RCC 7860 (cell line): ENCODE data around the gene PYGO2.

ENCODE experiments used
- DNase-seq: peaks from one replicate; pipeline ENCODE4 v3.0.0-alpha.2; 2015; ENCODE audit warnings: low spot score
- FAIRE-seq: peaks from 2 replicates; lab custom pipeline; 2012; peaks lifted over from hg19 to GRCh38; lab: Jason Lieb, UNC

Gene PYGO2

DNA sequence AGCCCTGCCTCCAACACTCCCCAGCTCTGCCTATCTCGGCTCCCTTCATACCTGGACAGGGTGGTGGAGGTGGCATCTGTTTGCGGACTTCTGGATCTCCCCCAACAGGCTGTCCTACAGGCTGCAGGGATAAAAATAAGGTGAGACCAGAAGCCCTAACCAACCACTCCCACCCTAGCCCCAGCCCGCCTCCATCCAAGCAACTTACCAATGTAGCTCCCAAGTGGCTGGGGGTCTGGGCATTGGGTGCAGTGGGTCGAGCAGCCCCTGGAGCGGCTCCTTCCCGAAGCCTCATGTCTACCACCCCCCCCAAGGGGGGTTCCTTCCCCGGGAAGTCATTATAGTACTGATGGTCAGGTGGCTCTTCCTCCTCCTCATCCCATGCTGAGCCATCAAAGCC lies 4.5 kb upstream of the PYGO2 start:
- no peak for FAIRE-seq
- DNase-seq = no peak

DNA sequence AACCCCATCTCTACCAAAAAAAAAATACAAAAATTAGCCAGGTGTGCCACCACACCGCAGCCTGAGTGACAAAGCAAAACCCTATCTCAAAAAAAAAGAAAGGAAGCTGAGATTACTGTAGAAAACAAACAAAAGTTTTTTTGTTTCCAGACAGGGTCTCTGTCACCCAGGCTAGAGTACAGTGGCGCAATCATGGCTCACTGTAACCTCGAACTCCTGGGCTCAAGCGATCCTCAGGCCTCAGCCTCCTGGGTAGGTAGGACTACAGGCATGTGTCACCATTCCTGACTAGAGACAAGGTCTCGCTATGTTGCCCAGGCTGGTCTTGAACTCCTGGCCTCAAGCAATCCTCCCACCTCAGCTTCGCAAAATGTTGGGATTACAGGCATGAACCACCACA lies 2.8 kb upstream of the PYGO2 start:
- no peak for FAIRE-seq
- no peak for DNase-seq

DNA sequence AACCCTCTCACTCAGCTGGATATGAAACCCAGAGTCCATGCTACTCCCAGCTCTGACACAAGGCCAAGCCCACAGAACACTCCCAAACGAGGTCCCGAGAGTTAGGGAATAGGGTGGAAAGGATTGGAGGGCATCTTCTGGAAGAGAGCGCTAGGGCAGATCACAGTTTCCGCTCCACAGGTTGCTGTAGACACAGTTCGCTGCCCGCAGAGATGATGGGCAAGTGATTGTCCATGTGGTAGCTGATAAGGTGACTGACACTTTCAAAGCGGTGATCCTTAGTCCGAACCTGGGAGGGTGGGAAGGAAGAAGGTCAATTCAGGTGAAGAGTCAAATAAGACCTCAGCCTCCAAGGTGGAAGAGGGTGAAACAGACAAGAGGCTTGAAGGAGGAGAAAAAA lies 2.1 kb upstream of the PYGO2 start:
- no peak for DNase-seq
- no peak for FAIRE-seq

DNA sequence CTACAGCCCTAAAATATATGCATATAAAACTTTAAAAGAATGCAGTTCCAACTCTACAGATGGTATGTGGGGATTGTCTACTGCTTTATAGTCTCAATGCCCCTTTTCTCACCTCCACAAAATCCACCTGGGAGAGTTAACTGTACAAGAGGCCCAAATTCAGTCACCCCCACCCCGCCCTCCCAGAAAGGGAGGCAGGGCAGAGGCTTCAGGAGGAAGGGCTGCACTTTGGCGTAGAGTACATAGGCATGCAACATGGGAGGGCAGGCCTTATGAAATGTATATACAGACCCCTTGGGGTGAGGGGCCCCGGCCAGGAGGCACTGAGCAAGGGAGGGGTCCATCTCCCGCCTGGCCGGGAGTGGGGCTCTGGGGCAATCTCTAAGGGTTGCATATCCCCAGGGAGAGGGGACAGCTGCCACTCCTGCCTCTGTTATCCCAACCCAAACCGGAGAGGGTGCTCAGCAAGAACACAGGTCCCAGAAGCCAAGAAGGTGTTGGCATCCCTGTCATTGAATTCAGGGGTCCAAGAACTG lies 1.3 kb upstream of the PYGO2 start:
- FAIRE-seq = no peak
- DNase-seq = no peak

DNA sequence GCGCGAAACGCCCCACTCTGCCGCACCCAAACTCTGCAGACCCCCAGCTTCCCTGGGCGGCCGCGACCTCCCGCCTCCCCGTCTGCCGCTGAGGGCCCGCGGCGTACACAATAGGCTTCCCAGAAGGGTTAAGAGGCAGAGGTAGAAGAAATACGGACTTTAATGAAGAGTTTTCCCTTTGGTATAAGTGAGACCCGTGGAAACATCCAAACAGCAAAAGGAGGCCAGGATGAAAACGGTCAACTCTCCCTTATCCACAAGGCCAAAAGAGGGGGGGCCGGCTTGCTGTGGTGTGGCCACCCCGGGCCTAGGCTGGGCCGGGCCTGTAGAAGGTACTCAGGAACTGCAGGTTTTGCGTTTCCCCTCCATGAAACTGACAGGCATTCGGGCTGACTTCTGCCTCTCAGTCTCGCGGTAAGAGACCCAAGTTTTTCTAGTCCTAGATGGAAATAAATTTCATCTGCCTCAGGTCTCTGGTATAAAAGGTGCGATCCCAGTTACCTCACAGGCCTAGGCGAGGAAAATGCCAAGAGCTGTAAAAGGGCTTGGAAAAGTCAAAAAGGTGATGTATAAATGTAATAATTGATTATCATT lies 671 bp upstream of the PYGO2 start:
- FAIRE-seq = no peak
- peak; percentile 11 for DNase-seq

DNA sequence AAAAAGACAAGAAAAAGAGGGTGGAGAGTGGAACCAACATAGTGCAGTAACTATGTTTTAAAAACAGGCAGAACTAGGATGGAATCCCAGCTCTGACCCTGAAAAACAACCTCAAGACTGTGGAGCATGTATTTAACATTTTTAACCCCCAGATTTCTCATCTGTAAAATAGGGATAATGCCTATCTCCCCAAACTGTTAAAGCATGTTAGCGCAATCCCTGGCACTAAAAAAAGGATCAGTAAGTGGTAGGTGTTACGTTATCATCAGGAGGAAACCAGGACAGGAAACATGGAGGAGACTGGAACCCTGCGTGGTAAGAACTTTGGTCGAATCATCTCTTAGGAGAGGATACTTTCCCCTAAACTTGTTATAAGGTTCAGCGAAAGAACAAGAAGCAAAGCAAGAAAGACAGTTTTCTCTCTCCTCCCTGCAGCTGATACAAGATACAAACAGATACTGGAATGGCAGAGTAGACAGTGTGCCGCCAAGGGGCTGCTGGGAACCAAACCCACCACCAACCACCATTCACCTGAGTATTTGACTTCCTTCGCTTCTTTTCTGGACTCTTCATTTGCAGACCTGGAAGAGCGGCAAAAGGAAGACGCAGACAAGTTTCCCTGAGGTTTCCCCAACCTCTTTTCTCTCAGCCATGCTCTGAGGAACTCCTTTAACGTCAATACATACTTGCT lies 991 bp downstream of the PYGO2 start:
- no peak for FAIRE-seq

DNA sequence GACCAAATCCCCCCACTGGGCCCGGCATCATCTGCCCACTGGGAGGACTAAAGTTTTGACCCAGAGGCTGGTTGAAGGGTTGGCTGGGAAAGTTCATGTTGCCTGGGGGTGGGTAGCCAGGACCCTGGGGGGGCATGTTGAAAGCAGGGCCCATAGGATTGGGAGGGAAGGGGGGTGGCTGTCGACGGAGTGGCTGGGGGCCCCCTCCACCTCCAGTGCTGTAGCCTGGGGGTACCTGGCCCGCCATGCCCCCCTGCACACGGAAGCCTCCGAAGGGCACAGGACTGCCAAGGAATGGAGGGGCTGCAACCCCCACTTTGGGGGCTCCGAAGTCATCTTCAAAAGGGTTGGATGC lies 2.2 kb downstream of the PYGO2 start:
- DNase-seq (no peak), FAIRE-seq (no peak)

More for the DNA sequence above, 991 bp downstream of the PYGO2 start:
- no peak for DNase-seq

DNA sequence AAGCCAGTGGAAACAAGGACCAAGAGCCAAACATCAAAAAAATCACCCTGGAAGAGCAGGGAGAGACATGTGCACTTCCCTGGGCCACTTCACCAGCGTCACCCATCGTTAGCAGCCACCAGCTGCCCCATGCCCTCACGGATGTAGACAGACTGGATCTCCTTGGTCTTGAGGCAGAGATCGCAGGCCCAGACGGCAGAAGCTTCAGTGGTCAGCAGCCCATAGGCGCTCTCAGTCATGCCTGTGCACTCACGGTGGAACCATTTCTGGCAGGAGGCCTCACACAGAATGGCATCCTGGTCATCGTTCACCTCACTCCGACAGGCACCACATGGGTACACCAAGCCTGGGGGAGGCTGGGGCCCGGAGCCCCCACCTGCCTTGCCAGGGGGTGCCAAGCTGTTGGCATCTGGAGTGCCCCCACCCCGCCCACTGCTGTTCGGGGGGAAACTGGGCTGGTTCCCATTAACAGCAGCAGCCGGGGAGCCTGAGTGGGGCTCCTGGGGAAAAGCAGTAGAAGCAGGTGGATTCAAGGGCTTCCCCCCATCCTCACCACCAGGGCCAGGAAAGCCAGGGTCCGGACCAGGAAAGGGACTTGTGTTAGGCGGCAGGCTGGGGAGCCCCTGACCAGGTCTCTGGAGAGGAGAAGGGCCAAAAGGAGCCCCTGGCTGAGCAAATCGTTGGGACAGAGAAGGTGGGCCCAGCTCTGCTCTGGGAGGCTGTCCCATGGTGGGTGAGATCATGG lies 2.7 kb downstream of the PYGO2 start:
- no peak for DNase-seq
- FAIRE-seq = no peak

DNA sequence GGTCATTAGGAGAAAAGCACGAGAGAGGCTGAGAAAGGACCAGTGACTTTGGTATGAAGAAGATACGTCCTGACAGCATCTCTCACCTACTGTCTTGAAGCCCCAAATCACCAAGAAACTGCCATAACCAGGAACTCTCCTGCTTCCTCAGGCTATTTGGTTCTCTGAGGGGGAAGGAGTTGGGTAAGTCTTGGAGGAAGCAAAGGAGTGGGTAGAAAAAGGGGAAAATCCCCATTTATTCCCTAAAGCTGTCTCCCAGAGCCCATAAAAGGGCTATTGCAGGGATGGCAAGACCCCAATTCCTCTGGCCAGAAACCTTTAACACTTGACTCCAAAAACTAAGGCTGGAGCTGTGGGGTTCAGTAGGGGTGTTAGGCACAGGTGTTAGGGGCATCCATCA lies 3.5 kb downstream of the PYGO2 start:
- DNase-seq = no peak
- no peak for FAIRE-seq

DNA sequence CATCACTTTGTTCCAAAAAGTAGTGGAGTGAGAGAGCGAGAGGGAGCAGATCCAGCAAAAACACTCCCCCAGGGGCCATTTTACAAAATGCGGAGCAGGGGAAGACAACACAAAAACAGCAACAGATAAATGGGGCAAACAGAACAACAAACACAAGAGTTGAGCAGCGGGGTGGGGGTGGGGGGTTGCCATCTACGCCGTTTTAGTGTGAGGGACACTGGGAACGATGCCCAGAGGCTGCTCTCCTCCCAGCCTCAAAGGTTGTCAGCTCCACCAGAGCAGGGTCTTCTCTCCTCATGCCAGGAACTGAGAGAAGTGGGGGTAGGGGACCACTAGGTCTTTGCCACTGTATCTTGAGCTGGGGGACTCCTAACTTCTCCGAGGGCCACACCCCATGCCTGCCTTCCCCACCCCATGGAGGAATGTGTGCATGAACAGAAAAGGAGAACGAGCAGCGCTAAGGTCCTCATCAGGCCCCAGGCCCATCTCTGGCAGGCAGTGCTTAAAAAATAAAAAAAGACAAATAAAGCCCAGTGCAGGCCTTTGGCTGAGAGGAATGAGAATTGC lies 4.4 kb downstream of the PYGO2 start:
- no peak for FAIRE-seq
- DNase-seq = no peak

DNA sequence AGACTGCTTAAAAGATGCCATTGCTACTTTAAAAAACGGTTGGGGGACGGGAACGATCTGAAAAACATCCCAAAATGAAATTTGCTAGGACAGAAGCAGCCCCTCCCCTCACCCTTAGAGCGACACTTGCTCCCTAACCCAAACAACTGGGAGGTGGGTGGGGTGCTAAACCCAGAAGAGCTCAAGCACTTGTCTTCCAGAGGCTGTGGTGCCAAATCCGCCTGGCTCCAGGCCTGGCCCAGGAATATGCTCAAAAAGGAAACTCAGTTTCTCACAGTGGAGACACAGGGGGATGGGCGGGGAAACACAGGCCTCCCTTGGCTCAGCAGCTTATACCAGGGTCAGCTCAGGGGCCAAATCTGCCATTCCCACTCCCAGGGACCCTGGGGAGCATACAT lies 5.0 kb downstream of the PYGO2 start:
- FAIRE-seq = no peak
- no peak for DNase-seq

DNA sequence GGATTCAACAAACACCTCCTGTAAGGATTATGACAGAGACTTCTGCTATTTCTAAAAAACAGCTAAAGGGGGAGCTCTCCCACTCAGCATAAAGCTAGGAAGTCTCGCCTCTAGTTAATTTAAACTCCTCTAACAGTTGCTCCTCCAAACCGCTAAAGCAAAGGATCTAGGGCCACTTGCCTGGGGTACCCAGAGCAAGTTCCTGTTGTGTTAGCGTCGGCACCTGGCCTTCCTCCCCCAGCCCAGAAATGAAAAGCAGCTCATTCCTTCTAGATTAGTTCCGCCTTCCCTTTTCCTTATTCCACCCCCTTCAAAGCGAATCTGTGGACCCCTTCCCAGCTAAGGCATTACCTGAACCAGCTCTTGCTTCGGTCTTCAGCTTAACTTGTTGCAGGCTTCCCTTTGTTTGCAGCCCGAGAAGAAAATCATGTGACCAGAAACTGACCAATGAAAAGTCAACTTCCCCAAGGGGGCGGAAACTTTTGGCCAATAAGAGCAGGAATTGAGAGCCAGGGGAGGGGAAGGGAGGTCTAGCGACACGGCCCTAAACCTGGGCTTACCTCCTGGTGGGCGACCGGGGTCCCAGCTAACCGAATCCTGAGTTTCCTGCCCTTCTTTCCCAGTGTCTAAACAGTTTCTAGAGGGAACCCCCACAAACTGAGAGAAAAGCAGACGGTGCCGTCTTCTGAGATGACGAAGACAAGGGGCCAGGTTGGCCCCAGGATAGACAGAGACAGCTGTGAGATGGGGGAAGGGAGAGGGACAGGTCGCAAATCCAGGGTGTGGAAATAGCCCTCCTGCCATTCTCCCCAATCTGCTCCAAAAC lies 5.7 kb downstream of the PYGO2 start, which contains the start of gene PBXIP1:
PBXIP1 (minus strand) TSS at position 382 of the 826 bp plus-strand sequence. CDS start 2,378 bp downstream, outside the sequence.
- FAIRE-seq (peak; percentile 74), DNase-seq (peak; percentile 75)

DNA sequence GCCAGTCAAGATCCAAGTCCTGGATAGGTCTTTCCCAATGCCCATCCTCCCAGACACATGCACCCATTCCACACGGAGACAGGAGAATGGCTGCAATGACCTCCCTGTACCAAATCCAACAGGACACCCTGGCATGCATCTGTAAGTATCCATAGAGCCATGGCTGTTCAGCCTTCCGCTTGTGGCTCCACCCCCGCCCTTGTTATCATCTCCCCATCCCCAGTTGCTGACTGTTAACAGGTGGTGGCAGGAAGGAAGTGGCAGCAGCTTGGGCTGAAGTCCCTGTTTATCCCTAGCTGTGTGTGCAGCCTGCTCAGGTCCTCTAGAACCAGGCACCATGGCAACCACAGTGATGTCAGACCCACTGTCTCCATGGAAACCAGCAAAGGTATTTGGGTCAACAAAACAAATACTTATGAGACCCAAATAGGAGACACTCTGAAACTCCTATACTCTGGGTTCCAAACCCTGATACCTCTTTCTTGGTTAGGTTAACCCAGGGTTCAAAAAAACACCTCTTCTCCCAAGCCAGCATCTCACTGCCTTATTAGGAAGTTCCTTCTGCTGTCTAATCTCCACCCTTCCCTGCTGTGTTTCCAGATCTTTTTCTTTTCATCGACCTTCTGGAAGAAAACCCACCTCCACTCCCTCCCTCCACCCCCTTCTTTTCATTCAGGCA lies 6.4 kb downstream of the PYGO2 start:
- DNase-seq (peak; percentile 56), FAIRE-seq (no peak)

DNA sequence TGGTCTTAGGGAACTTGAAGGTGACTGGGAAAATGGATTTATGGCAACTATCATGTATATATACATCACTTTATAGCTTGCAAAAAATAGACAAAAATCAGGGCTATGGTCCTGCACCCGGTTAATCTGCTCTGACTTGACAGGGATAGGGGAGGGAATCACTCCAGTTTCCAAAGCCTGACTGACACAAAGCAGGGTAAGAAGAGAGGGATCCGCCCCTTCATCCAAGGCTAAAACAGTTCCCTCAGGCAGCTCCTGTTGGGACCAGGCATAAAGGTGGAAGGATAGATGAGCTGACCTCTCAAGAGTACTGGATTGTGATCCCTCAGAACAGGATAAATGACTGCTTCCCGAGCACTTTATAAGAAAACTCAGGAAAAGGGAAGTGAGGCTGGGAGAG lies 7.0 kb downstream of the PYGO2 start:
- DNase-seq = no peak
- FAIRE-seq = no peak

DNA sequence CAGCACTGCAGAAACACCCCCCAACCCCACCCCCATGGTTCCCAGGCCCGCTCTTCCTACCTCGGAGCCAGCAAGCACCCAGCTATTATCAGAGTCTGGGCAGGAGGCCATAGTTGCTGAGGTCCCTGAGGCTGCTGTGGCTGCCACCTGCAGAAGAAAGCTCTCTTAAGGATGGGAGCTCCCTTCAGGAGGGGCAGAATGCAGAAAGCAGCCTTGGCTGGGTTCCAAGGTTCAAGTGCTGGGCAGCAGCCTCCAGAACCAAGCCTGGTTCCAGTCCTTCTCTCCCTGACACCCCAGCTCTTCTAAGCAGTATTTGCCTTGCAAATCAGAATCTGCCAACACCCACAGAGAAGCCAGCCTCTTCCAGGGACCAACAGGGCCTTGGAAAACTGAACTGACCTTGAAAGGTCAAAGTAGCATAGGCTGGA lies 8.0 kb downstream of the PYGO2 start:
- FAIRE-seq (no peak), DNase-seq (no peak)

DNA sequence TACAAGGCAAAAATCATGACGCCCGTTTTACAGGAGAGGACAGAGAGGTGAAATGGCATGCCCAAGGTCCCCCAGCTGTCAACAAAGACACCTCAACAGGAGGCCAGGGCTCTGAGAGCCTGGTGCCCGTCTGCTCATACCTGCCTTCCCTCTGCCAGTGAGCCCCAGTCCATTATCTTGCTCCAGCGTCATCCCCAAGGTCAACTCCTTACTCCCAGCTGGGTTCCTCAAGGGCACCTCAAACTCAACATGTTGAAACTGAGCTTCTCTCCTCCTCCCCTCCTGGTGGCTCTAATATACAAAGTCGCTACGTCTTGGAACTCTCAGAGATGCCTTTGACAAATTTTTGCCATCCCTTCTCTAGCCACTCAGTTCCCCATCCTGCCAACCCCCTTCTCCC lies 8.9 kb downstream of the PYGO2 start:
- no peak for FAIRE-seq
- no peak for DNase-seq

DNA sequence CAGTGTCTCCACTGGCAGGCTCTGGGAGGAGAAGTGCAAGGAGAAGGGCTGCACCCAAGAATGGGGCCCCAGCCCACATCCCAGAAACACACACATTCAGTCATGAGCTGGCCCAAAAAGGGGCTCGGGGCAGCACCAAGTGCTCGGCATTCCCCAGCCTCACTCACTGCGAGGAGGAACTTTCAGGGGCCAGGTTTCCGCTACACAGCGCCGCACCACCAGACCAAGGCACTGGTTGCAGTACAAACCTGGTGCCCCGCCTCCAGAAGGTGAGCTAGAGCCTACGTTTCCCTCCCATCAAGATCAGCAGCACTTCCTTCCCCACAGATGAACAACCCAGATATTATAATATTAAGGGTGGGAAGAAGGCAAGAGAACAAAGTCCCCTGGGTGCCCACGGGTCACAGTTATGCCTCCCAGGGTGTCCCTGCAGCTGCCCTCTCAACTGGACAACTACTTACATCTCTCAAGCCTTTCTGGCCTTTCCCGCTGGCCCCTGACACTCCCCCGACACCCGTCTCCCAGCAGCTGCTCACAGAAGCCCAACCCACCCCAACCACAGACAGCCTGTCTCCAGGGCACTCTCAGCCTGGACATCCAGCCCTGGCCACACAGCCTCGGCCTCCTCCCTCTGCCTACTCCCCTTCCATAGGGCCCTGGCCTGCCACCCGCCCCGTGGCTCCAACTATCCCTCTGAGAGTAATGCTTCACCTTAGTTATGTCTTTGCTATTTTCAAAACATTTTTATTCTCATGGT lies 9.5 kb downstream of the PYGO2 start:
- no peak for DNase-seq
- no peak for FAIRE-seq

DNA sequence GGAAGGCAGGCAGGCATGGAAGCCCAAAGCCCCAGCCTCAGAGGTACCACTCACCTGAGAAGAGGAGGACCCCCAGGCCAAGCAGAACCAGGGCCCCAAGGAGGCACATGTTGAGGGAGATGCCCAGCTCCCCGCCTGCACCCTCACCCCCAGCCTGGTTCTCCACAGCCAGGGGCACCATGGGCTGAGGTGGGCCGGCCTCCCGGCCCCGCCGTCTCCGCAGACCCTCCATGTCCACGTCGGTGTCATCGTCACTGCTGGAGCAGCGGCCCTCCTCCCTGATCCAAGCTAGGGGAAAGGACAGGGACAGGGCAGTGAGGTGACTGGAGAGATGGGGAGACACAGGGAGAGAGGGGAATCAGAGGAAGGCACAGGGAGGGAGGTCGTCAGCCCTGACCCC lies 13.5 kb downstream of the PYGO2 start:
- DNase-seq (no peak), FAIRE-seq (no peak)
